ENCODE results near the gene SUCLG2. TPM values are rescaled to one million over a fixed set of nuclear protein-coding genes. Genes with fewer than 3 reads are reported as not detected.

Gene SUCLG2
- total and polyA plus RNA-seq, 9 of the 15 experiments (the other 6 are each of a cell fraction or from before 2014, with no cell fraction given): 10.1 to 41.4 (median 29.0) TPM

GRCh38 chr3:67580430-67581000 lies 73.9 kb downstream of the SUCLG2 start:
- Histone ChIP-seq H3K9ac (ENCODE audit: insufficient read depth in 1 of 2, low read depth in 2 of 2, low read length in 2 of 2) (no peak overlapping the region), H3K9me1 (ENCODE audit: control insufficient read depth, insufficient read depth, low read length) (no peaks in the 10 kb centered on the region), H3K9me3 (replicated peaks; ENCODE audit: control insufficient read depth, insufficient read depth, low read depth, low read length) (no peaks in the 10 kb centered on the region), H2AFZ (ENCODE audit: low read depth, low read length) (no peak overlapping the region), H3K79me2 (ENCODE audit: control insufficient read depth, insufficient read depth, low read length) (no peaks in the 10 kb centered on the region), H3K27ac (ENCODE audit: extremely low read depth, low read depth, low read length) (no peak overlapping the region), H3K4me2 (ENCODE audit: insufficient read depth, low read length) (no peak overlapping the region), H3K4me1 (replicated peaks in 1 of 2; ENCODE audit: control insufficient read depth in 2 of 2, insufficient read depth in 2 of 2, low read length in 2 of 2) (peaks cover 0 to 5% of the 10 kb centered on the region in 2 experiments; a peak in 2 of 5 replicates), H4K20me1 (replicated peaks; ENCODE audit: control insufficient read depth, insufficient read depth, low read length) (no peaks in the 10 kb centered on the region), H3K36me3 (ENCODE audit: control insufficient read depth, insufficient read depth, low read length) (no peaks in the 10 kb centered on the region), H3K4me3 (no peak overlapping the region), H3K27me3 (ENCODE audit: control insufficient read depth in 2 of 2, insufficient read depth in 2 of 2, low read length in 2 of 2) (no peaks in the 10 kb centered on the region)
- intact Hi-C loops (cut with micrococcal nuclease): no loop called here
- 30% methylated on average over 6 of the region's 6 CpGs for WGBS (ENCODE audit: insufficient coverage, low coverage, missing lambda C conversion rate)
- in situ Hi-C loops (cut with MboI): no loop called here
- CTCF ChIA-PET (ENCODE audit: low intra/inter-chr PET ratio): no interaction called here
- peak; percentile 28; the same call in 1 of the 2 replicates for TF ChIP-seq NFIC (IDR thresholded peaks at IDR 0.05)
- TF ChIP-seq FOXM1 (IDR thresholded peaks at IDR 0.05; ENCODE audit: low read depth): 0 out of 2 replicates have a peak, but pooled peaks have one; percentile 45
- TF ChIP-seq FOXM1 (CRISPR knock-in tag; IDR thresholded peaks at IDR 0.05; ENCODE audit: low read depth): no peak
- no peak for TF ChIP-seq TCF15 (CRISPR knock-in tag; IDR thresholded peaks at IDR 0.05)
- peak; percentile 52 for TF ChIP-seq MEIS2 (IDR thresholded peaks at IDR 0.05; ENCODE audit: partially characterized antibody)
- peak; percentile 24; the same call in 1 of the 2 replicates for TF ChIP-seq CBFA2T3 (IDR thresholded peaks at IDR 0.05)
- TF ChIP-seq ARID1B (IDR thresholded peaks at IDR 0.05): 0 out of 2 replicates have a peak, but pooled peaks have one; percentile 15
- TF ChIP-seq ZNF23 (CRISPR knock-in tag; IDR thresholded peaks at IDR 0.05): no peak
- peak; percentile 48 for TF ChIP-seq MYBL2 (IDR thresholded peaks at IDR 0.05; ENCODE audit: low read depth)
- TF ChIP-seq MYBL2 (CRISPR knock-in tag; IDR thresholded peaks at IDR 0.05; ENCODE audit: borderline replicate concordance): no peak
- TF ChIP-seq CUX1 (CRISPR knock-in tag; IDR thresholded peaks at IDR 0.05): no peak
- TF ChIP-seq PKNOX1 (IDR thresholded peaks at IDR 0.05): peak; percentile 40
- DNase-seq (ENCODE audit: extremely low read depth in 1 of 4, low spot score in 3 of 4): peak in 2 of 4 experiments; percentile 2 to 5
- POLR2A ChIA-PET: no interaction called here
- BruUV-seq (replicated peaks): no TSS peak
- FAIRE-seq: no peak
- ATAC-seq: no peak; the same call in 2 of the 3 replicates

Measured in K562 (cell line).